ENCODE measurements around the gene CDKL5.
"Not testable (repeated sequence)": the region's sequence is repeated elsewhere in the genome, so short reads cannot be mapped to it uniquely, and the experiment has no call there.

Gene CDKL5

GRCh38 chrX:18578546-18578945 is 153.1 kb downstream of the CDKL5 start:
- DNase-seq: no peak

GRCh38 chrX:18579495-18579894 is 154.1 kb downstream of the CDKL5 start:
- DNase-seq: no peak

- no peak for DNase-seq
Measured at GRCh38 chrX:18582910-18583493, 157.6 kb downstream of the CDKL5 start.

- DNase-seq: not testable (repeated sequence)
Measured at GRCh38 chrX:18589292-18589691, 163.9 kb downstream of the CDKL5 start.

GRCh38 chrX:18591834-18592233 is 166.4 kb downstream of the CDKL5 start:
- DNase-seq: no peak

- no peak for DNase-seq
Measured at GRCh38 chrX:18594079-18594478, 168.7 kb downstream of the CDKL5 start.

GRCh38 chrX:18596096-18596495 is 170.7 kb downstream of the CDKL5 start:
- DNase-seq: no peak

GRCh38 chrX:18598413-18598812 is 173.0 kb downstream of the CDKL5 start:
- no peak for DNase-seq

- DNase-seq: no peak
Measured at GRCh38 chrX:18607966-18608365, 182.6 kb downstream of the CDKL5 start.

- no peak for DNase-seq
Measured at GRCh38 chrX:18613930-18614639, 188.7 kb downstream of the CDKL5 start.

- no peak for DNase-seq
Measured at GRCh38 chrX:18616688-18617406, 191.4 kb downstream of the CDKL5 start.

- DNase-seq: no peak
Measured at GRCh38 chrX:18617407-18617750, 192.0 kb downstream of the CDKL5 start.

GRCh38 chrX:18619288-18619687 is 193.9 kb downstream of the CDKL5 start:
- DNase-seq: no peak

GRCh38 chrX:18620349-18620748 is 194.9 kb downstream of the CDKL5 start:
- DNase-seq: no peak

GRCh38 chrX:18624599-18624998 is 199.2 kb downstream of the CDKL5 start:
- no peak for DNase-seq

GRCh38 chrX:18630934-18631333 is 205.5 kb downstream of the CDKL5 start:
- DNase-seq: no peak

- no peak for DNase-seq
Measured at GRCh38 chrX:18638398-18638797, 213.0 kb downstream of the CDKL5 start.

- DNase-seq: no peak
Measured at GRCh38 chrX:18639280-18639679, 213.9 kb downstream of the CDKL5 start.

- DNase-seq: no peak
Measured at GRCh38 chrX:18640686-18641085, 215.3 kb downstream of the CDKL5 start.

- DNase-seq: no peak
Measured at GRCh38 chrX:18643243-18643642, 217.8 kb downstream of the CDKL5 start.

- DNase-seq: no peak
Measured at GRCh38 chrX:18643853-18644252, 218.4 kb downstream of the CDKL5 start.

- no peak for DNase-seq
Measured at GRCh38 chrX:18647621-18648020, 222.2 kb downstream of the CDKL5 start.

- no peak for DNase-seq
Measured at GRCh38 chrX:18649498-18649951, 224.1 kb downstream of the CDKL5 start.

GRCh38 chrX:18650662-18651061 is 225.3 kb downstream of the CDKL5 start:
- DNase-seq: no peak

Measured in stimulated activated CD4-positive, alpha-beta T cell treated with anti-CD3 and anti-CD28 coated beads, Interleukin-12 subunit alpha, Interleukin-12 subunit beta, amount 100 ng/mL, for 4 hours (primary cell).